WTC11 (cell line): ENCODE data around the gene RSU1. TPM values are rescaled to one million over a fixed set of nuclear protein-coding genes. Genes with fewer than 3 reads are reported as not detected.

Experiments
- ATAC-seq: fragments of 200-7000 bp; cut with Tn5 transposase; 2 replicates; pipeline ENCODE4 v1.10.0; 2021; ENCODE audit warnings: mild to moderate bottlenecking, moderate library complexity
- CTCF ChIA-PET: fragments of 300-600 bp; sonication (Branson Sonifier 250); formaldehyde crosslinking; loops from one replicate; lab custom pipeline; 2021; ENCODE audit warnings: antibody characterized with exemption; lab: Charles Lee
- POLR2A ChIA-PET: fragments of 350-600 bp; sonication (Branson Sonifier 250); formaldehyde crosslinking; loops from one replicate; lab custom pipeline; 2021; ENCODE audit warnings: antibody characterized with exemption; lab: Charles Lee
- DNase-seq: peaks from one replicate; pipeline ENCODE4 v3.0.0; 2021; ENCODE audit warnings: low spot score
- H3K27ac Mint-ChIP-seq: 2 replicates; pipeline ENCODE4 v1.8.0; 2021; ENCODE audit warnings: mixed read lengths
- H3K27me3 Mint-ChIP-seq: 2 replicates; pipeline ENCODE4 v1.8.0; 2021; ENCODE audit warnings: low read depth, mild to moderate bottlenecking, moderate library complexity, mixed read lengths
- H3K36me3 Mint-ChIP-seq: 2 replicates; pipeline ENCODE4 v1.8.0; 2021; ENCODE audit warnings: mixed read lengths
- H3K4me1 Mint-ChIP-seq: 2 replicates; pipeline ENCODE4 v1.8.0; 2022; ENCODE audit warnings: mixed read lengths
- H3K4me3 Mint-ChIP-seq: 2 replicates; pipeline ENCODE4 v1.8.0; 2021; ENCODE audit warnings: mild to moderate bottlenecking, moderate library complexity, mixed read lengths
- H3K9me3 Mint-ChIP-seq: 2 replicates; pipeline ENCODE4 v1.8.0; 2021; ENCODE audit warnings: mixed read lengths
- CREB1 ChIP-seq: sonication (generic); formaldehyde crosslinking; IDR thresholded peaks from 2 replicates; pipeline ENCODE4 v1.8.0; 2023; ENCODE audit warnings: mild to moderate bottlenecking, missing genetic modification reagents
- ESRRA ChIP-seq: sonication (generic); formaldehyde crosslinking; IDR thresholded peaks from 2 replicates; pipeline ENCODE4 v1.8.1; 2022; ENCODE audit warnings: mild to moderate bottlenecking, missing genetic modification reagents, borderline replicate concordance
- ETV6 ChIP-seq: sonication (generic); formaldehyde crosslinking; IDR thresholded peaks from 2 replicates; pipeline ENCODE4 v1.8.1; 2022; ENCODE audit warnings: mild to moderate bottlenecking, missing genetic modification reagents
- FOXP1 ChIP-seq: sonication (generic); formaldehyde crosslinking; IDR thresholded peaks from 2 replicates; pipeline ENCODE4 v1.8.0; 2022; ENCODE audit warnings: missing genetic modification reagents, mild to moderate bottlenecking, moderate library complexity, borderline replicate concordance
- GABPB1 ChIP-seq: sonication (generic); formaldehyde crosslinking; IDR thresholded peaks from 2 replicates; pipeline ENCODE4 v1.8.1; 2023; ENCODE audit warnings: mild to moderate bottlenecking, missing genetic modification reagents
- GTF2I ChIP-seq: fragments of 250-450 bp; sonication (Bioruptor Pico); conservative IDR thresholded peaks from 2 replicates; pipeline ENCODE4 v1.4.0; 2021; ENCODE audit warnings: mild to moderate bottlenecking
- NFATC4 ChIP-seq: fragments of 250-450 bp; sonication (Bioruptor Pico); IDR thresholded peaks from 2 replicates; pipeline ENCODE4 v1.9.0; 2021; ENCODE audit warnings: mild to moderate bottlenecking
- NFE2L1 ChIP-seq: sonication (generic); formaldehyde crosslinking; IDR thresholded peaks from 2 replicates; pipeline ENCODE4 v1.8.1; 2023; ENCODE audit warnings: missing genetic modification reagents
- NR2C2 ChIP-seq: sonication (generic); formaldehyde crosslinking; IDR thresholded peaks from 2 replicates; pipeline ENCODE4 v1.8.0; 2022; ENCODE audit warnings: mild to moderate bottlenecking, missing genetic modification reagents
- NR3C1 ChIP-seq: sonication (generic); formaldehyde crosslinking; conservative IDR thresholded peaks from 2 replicates; pipeline ENCODE4 v1.8.1; 2023; ENCODE audit warnings: low read depth, mild to moderate bottlenecking, missing genetic modification reagents
- RORB ChIP-seq: fragments of 250-450 bp; sonication (Bioruptor Pico); IDR thresholded peaks from 2 replicates; pipeline ENCODE4 v1.9.0; 2021; ENCODE audit warnings: mild to moderate bottlenecking
- TEAD1 ChIP-seq: sonication (generic); formaldehyde crosslinking; IDR thresholded peaks from 2 replicates; pipeline ENCODE4 v1.8.0; 2022; ENCODE audit warnings: mild to moderate bottlenecking, missing genetic modification reagents
- TEAD4 ChIP-seq: sonication (generic); formaldehyde crosslinking; IDR thresholded peaks from 2 replicates; pipeline ENCODE4 v1.8.0; 2022; ENCODE audit warnings: mild to moderate bottlenecking, missing genetic modification reagents
- ZNF219 ChIP-seq: sonication (generic); formaldehyde crosslinking; IDR thresholded peaks from 2 replicates; pipeline ENCODE4 v1.8.0; 2023; ENCODE audit warnings: missing genetic modification reagents, mild to moderate bottlenecking, borderline replicate concordance
- ZNF232 ChIP-seq: sonication (generic); formaldehyde crosslinking; IDR thresholded peaks from 2 replicates; pipeline ENCODE4 v1.8.0; 2022; ENCODE audit warnings: mild to moderate bottlenecking, missing genetic modification reagents
- ZNF423 ChIP-seq: fragments of 250-450 bp; sonication (Bioruptor Pico); IDR thresholded peaks from 2 replicates; pipeline ENCODE4 v2.1.2; 2022; ENCODE audit warnings: mild to moderate bottlenecking, moderate library complexity
- ZNF671 ChIP-seq: fragments of 250-450 bp; sonication (Bioruptor Pico); IDR thresholded peaks from 2 replicates; pipeline ENCODE4 v1.8.0; 2021; ENCODE audit warnings: mild to moderate bottlenecking
- total RNA-seq: library from RNA; stranded (reverse); gene quantifications from 3 replicates; pipeline ENCODE4 v1.2.3, GENCODE V29; 2021
- TF ChIP-seq, protein P1 (sequence below): fragments of 250-450 bp; sonication (Bioruptor Pico); IDR thresholded peaks from 2 replicates; pipeline ENCODE4 v1.9.0; 2021; ENCODE audit warnings: mild to moderate bottlenecking
- TF ChIP-seq, protein P2 (sequence below): fragments of 250-450 bp; sonication (Bioruptor Pico); IDR thresholded peaks from 2 replicates; pipeline ENCODE4 v1.8.0; 2021; ENCODE audit warnings: mild to moderate bottlenecking
- TF ChIP-seq, protein P3 (sequence below): sonication (generic); formaldehyde crosslinking; IDR thresholded peaks from 2 replicates; pipeline ENCODE4 v1.8.1; 2022; ENCODE audit warnings: low read depth, mild to moderate bottlenecking, moderate library complexity, missing genetic modification reagents, borderline replicate concordance
- TF ChIP-seq, protein P4 (sequence below): sonication (generic); formaldehyde crosslinking; IDR thresholded peaks from 2 replicates; pipeline ENCODE4 v1.8.1; 2022; ENCODE audit warnings: mild to moderate bottlenecking, moderate library complexity, missing genetic modification reagents
- TF ChIP-seq, protein P5 (sequence below): sonication (generic); formaldehyde crosslinking; IDR thresholded peaks from 2 replicates; pipeline ENCODE4 v1.8.1; 2022; ENCODE audit warnings: low read depth, missing genetic modification reagents, borderline replicate concordance
- TF ChIP-seq, protein P6 (sequence below): fragments of 250-450 bp; sonication (Bioruptor Pico); IDR thresholded peaks from 2 replicates; pipeline ENCODE4 v1.9.0; 2021; ENCODE audit warnings: mild to moderate bottlenecking, borderline replicate concordance
- TF ChIP-seq, protein P7 (sequence below): sonication (generic); formaldehyde crosslinking; IDR thresholded peaks from 2 replicates; pipeline ENCODE4 v1.8.0; 2023; ENCODE audit warnings: missing genetic modification reagents

Gene RSU1
- total RNA-seq, 1 experiment from 2014 or later: 46.4 TPM

DNA sequence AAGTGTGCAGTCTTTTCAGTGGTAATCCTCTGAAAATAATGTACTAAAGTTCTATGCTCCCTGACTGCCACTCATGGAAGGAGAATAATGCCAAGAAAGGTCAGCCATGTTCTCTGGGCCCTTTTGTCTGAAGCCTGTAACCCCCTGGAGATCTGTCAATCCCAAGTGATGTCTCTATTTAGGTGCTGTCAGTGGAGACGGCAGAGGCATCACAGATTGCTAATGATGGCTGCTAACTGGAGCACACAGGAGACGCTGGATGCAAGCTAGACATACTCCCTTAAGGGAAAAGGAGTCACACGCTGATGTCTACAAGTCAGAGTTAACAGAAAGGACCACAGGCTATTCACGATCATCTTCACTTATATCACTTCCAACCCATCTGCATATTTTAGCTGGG, 118.8 kb downstream of the RSU1 start:
- Mint-ChIP-seq H3K4me1 (no peaks in the 10 kb centered on the region), H3K4me3 (no peak overlapping the region), H3K36me3 (peaks cover 5% of the 10 kb centered on the region; the same call in 1 of the 2 replicates), H3K27ac (no peak overlapping the region), H3K9me3 (peaks cover 17% of the 10 kb centered on the region), H3K27me3 (no peaks in the 10 kb centered on the region)
- ChIA-PET CTCF (interaction anchor here (1.2 kb wide), 1 partner anchor 111 kb away, joined by 3 read pairs; no protein-coding TSS in a partner anchor), POLR2A (interaction anchor here (0.6 kb wide), 1 partner anchor 20 kb away, joined by 5 read pairs; no protein-coding TSS in a partner anchor)
- DNase-seq (no peak), ATAC-seq (no peak)
- TF ChIP-seq GABPB1: no peak
- TF ChIP-seq ETV6 (CRISPR knock-in tag): no peak
- TF ChIP-seq, protein P1, sequence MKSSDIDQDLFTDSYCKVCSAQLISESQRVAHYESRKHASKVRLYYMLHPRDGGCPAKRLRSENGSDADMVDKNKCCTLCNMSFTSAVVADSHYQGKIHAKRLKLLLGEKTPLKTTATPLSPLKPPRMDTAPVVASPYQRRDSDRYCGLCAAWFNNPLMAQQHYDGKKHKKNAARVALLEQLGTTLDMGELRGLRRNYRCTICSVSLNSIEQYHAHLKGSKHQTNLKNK: no peak
- no peak for TF ChIP-seq ZNF671 (CRISPR knock-in tag)
- no peak for TF ChIP-seq TEAD1
- no peak for TF ChIP-seq NFATC4 (CRISPR knock-in tag)
- no peak for TF ChIP-seq TEAD4 (CRISPR knock-in tag)
- no peak for TF ChIP-seq ZNF219 (CRISPR knock-in tag)
- TF ChIP-seq ZNF232 (CRISPR knock-in tag): no peak
- TF ChIP-seq, protein P2, sequence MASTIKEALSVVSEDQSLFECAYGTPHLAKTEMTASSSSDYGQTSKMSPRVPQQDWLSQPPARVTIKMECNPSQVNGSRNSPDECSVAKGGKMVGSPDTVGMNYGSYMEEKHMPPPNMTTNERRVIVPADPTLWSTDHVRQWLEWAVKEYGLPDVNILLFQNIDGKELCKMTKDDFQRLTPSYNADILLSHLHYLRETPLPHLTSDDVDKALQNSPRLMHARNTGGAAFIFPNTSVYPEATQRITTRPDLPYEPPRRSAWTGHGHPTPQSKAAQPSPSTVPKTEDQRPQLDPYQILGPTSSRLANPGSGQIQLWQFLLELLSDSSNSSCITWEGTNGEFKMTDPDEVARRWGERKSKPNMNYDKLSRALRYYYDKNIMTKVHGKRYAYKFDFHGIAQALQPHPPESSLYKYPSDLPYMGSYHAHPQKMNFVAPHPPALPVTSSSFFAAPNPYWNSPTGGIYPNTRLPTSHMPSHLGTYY (CRISPR knock-in tag): no peak
- TF ChIP-seq, protein P3, sequence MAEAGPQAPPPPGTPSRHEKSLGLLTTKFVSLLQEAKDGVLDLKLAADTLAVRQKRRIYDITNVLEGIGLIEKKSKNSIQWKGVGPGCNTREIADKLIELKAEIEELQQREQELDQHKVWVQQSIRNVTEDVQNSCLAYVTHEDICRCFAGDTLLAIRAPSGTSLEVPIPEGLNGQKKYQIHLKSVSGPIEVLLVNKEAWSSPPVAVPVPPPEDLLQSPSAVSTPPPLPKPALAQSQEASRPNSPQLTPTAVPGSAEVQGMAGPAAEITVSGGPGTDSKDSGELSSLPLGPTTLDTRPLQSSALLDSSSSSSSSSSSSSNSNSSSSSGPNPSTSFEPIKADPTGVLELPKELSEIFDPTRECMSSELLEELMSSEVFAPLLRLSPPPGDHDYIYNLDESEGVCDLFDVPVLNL: no peak
- TF ChIP-seq NR2C2: no peak
- no peak for TF ChIP-seq FOXP1
- TF ChIP-seq ZNF423 (CRISPR knock-in tag): no peak
- no peak for TF ChIP-seq RORB (CRISPR knock-in tag)

DNA sequence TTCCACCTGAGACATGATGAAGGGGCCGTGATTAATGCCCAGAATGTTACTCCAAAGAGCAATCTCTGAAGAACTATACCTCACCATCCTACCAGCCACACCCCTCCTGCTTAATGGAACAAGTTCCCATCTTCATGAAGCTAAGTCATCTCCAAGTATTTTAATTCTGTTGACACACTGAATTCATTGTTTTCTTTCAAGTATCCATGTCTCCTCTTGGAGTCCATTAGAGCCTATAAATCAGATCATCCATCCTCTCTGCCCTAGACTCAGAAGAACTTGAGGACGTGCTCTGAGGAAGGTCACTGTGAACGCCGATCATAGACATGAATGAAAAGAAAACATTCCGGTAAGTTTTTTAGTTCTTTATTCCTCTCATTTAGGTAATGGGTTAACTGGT, 126.8 kb downstream of the RSU1 start:
- ChIA-PET CTCF (no interaction called here), POLR2A (no interaction called here)
- ATAC-seq (no peak), DNase-seq (no peak)
- H3K4me1 Mint-ChIP-seq: 0 out of 2 replicates have a peak, but pooled peaks cover 2% of the 10 kb centered on the region
- no peaks in the 10 kb centered on the region for H3K27me3 Mint-ChIP-seq
- TF ChIP-seq ESRRA (CRISPR knock-in tag): no peak
- no peak overlapping the region for H3K4me3 Mint-ChIP-seq
- peaks cover 3% of the 10 kb centered on the region; the same call in 1 of the 2 replicates for H3K36me3 Mint-ChIP-seq
- H3K9me3 Mint-ChIP-seq: peaks cover 6% of the 10 kb centered on the region; the same call in 1 of the 2 replicates
- no peak overlapping the region for H3K27ac Mint-ChIP-seq

DNA sequence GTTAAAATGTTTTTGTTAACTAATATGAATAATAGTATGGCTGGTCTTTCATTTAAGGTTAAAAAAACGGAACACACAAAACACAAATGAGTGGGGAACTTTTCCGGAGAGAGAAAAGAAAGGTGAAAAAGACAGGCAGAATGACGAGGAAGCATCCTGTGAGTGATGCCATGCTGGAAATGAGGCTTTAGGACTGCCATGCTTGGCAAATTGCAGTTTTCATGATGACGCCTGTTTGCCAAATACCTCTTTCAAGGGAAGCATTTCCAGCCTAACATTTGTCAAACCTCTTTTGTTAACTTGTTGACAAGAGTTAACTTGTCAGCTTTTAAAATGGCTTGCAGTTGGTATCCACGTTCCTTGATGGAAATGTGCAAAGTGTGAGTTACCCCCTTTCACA, 127.5 kb downstream of the RSU1 start:
- ChIA-PET CTCF (no interaction called here), POLR2A (no interaction called here)
- Mint-ChIP-seq H3K27ac (no peak overlapping the region), H3K9me3 (peaks cover 6% of the 10 kb centered on the region; the same call in 1 of the 2 replicates), H3K36me3 (peaks cover 3% of the 10 kb centered on the region; the same call in 1 of the 2 replicates), H3K27me3 (no peaks in the 10 kb centered on the region), H3K4me1 (0 out of 2 replicates have a peak, but pooled peaks cover 6% of the 10 kb centered on the region), H3K4me3 (no peak overlapping the region)
- ATAC-seq: no peak
- DNase-seq: no peak
- no peak for TF ChIP-seq ZNF219 (CRISPR knock-in tag)
- TF ChIP-seq, protein P4, sequence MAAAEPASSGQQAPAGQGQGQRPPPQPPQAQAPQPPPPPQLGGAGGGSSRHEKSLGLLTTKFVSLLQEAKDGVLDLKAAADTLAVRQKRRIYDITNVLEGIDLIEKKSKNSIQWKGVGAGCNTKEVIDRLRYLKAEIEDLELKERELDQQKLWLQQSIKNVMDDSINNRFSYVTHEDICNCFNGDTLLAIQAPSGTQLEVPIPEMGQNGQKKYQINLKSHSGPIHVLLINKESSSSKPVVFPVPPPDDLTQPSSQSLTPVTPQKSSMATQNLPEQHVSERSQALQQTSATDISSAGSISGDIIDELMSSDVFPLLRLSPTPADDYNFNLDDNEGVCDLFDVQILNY (CRISPR knock-in tag): no peak
- no peak for TF ChIP-seq NFE2L1
- TF ChIP-seq, protein P5, sequence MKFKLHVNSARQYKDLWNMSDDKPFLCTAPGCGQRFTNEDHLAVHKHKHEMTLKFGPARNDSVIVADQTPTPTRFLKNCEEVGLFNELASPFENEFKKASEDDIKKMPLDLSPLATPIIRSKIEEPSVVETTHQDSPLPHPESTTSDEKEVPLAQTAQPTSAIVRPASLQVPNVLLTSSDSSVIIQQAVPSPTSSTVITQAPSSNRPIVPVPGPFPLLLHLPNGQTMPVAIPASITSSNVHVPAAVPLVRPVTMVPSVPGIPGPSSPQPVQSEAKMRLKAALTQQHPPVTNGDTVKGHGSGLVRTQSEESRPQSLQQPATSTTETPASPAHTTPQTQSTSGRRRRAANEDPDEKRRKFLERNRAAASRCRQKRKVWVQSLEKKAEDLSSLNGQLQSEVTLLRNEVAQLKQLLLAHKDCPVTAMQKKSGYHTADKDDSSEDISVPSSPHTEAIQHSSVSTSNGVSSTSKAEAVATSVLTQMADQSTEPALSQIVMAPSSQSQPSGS (CRISPR knock-in tag): no peak
- TF ChIP-seq, protein P6, sequence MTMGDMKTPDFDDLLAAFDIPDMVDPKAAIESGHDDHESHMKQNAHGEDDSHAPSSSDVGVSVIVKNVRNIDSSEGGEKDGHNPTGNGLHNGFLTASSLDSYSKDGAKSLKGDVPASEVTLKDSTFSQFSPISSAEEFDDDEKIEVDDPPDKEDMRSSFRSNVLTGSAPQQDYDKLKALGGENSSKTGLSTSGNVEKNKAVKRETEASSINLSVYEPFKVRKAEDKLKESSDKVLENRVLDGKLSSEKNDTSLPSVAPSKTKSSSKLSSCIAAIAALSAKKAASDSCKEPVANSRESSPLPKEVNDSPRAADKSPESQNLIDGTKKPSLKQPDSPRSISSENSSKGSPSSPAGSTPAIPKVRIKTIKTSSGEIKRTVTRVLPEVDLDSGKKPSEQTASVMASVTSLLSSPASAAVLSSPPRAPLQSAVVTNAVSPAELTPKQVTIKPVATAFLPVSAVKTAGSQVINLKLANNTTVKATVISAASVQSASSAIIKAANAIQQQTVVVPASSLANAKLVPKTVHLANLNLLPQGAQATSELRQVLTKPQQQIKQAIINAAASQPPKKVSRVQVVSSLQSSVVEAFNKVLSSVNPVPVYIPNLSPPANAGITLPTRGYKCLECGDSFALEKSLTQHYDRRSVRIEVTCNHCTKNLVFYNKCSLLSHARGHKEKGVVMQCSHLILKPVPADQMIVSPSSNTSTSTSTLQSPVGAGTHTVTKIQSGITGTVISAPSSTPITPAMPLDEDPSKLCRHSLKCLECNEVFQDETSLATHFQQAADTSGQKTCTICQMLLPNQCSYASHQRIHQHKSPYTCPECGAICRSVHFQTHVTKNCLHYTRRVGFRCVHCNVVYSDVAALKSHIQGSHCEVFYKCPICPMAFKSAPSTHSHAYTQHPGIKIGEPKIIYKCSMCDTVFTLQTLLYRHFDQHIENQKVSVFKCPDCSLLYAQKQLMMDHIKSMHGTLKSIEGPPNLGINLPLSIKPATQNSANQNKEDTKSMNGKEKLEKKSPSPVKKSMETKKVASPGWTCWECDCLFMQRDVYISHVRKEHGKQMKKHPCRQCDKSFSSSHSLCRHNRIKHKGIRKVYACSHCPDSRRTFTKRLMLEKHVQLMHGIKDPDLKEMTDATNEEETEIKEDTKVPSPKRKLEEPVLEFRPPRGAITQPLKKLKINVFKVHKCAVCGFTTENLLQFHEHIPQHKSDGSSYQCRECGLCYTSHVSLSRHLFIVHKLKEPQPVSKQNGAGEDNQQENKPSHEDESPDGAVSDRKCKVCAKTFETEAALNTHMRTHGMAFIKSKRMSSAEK (CRISPR knock-in tag): no peak
- TF ChIP-seq, protein P7, sequence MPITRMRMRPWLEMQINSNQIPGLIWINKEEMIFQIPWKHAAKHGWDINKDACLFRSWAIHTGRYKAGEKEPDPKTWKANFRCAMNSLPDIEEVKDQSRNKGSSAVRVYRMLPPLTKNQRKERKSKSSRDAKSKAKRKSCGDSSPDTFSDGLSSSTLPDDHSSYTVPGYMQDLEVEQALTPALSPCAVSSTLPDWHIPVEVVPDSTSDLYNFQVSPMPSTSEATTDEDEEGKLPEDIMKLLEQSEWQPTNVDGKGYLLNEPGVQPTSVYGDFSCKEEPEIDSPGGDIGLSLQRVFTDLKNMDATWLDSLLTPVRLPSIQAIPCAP (CRISPR knock-in tag): no peak
- TF ChIP-seq CREB1: no peak
- TF ChIP-seq NFATC4 (CRISPR knock-in tag): no peak
- TF ChIP-seq NR3C1 (CRISPR knock-in tag): no peak
- TF ChIP-seq GTF2I (CRISPR knock-in tag): no peak
